Mesenchymal stem cell (in vitro differentiated cells and primary cell): Measurements from ENCODE around the gene NDUFB3. TPM values are rescaled to one million over a fixed set of nuclear protein-coding genes. Genes with fewer than 3 reads are reported as not detected.

Source experiments
- DNase-seq: peaks from one replicate; pipeline ENCODE4 v3.0.0-alpha.2; 2013
- H2AFZ ChIP-seq: one replicate; pipeline ENCODE4 v1.6.1; 2013; ENCODE audit warnings: low read depth, mild to moderate bottlenecking, control low read depth, inconsistent platforms, low read length, moderate library complexity
- H2AK5ac ChIP-seq: 2 replicates; pipeline ENCODE4 v1.6.1; 2013; ENCODE audit warnings: low read length, moderate library complexity, mild to moderate bottlenecking, inconsistent platforms; ENCODE audit not compliant: severe bottlenecking
- H2BK120ac ChIP-seq: one replicate; pipeline ENCODE4 v1.6.1; 2013; ENCODE audit warnings: low read depth, mild to moderate bottlenecking, inconsistent platforms, low read length, moderate library complexity
- H2BK12ac ChIP-seq, 2 experiments: one replicate each; pipeline ENCODE4 v1.6.1; 2013; ENCODE audit warnings: inconsistent platforms in 2 of 2, low read length in 2 of 2, mild to moderate bottlenecking in 2 of 2, moderate library complexity in 2 of 2, control low read depth in 1 of 2
- H2BK15ac ChIP-seq: one replicate; pipeline ENCODE4 v1.6.1; 2013; ENCODE audit warnings: mild to moderate bottlenecking, low read depth, inconsistent platforms; ENCODE audit not compliant: poor library complexity, severe bottlenecking
- H2BK5ac ChIP-seq: 2 replicates; pipeline ENCODE4 v1.6.1; 2013; ENCODE audit warnings: low read depth, mild to moderate bottlenecking, low read length, control low read depth, inconsistent platforms; ENCODE audit not compliant: poor library complexity, severe bottlenecking
- H3K14ac ChIP-seq, 2 experiments: one replicate each; pipeline ENCODE4 v1.6.1; 2013; ENCODE audit warnings: inconsistent platforms in 2 of 2, low read length in 2 of 2, control low read depth in 1 of 2, mild to moderate bottlenecking in 1 of 2, moderate library complexity in 1 of 2
- H3K18ac ChIP-seq, 2 experiments: one replicate each; pipeline ENCODE4 v1.6.1; 2013; ENCODE audit warnings: inconsistent platforms in 2 of 2, low read length in 2 of 2, control low read depth in 1 of 2, low read depth in 1 of 2, mild to moderate bottlenecking in 1 of 2
- H3K23ac ChIP-seq, 2 experiments: one replicate each; pipeline ENCODE4 v1.6.1; 2013; ENCODE audit warnings: inconsistent platforms in 2 of 2, low read length in 2 of 2, mild to moderate bottlenecking in 2 of 2, moderate library complexity in 2 of 2, control low read depth in 1 of 2
- H3K27ac ChIP-seq: 2 replicates; pipeline ENCODE4 v1.5.1; 2013; ENCODE audit warnings: mild to moderate bottlenecking, moderate library complexity, low read length, control low read depth, inconsistent platforms; ENCODE audit not compliant: poor library complexity, severe bottlenecking
- H3K27me3 ChIP-seq, 2 experiments: 2 replicates each; pipeline versions ENCODE4 v1.6.1 to v1.7.0; 2013; ENCODE audit warnings: low read length in 2 of 2, mild to moderate bottlenecking in 2 of 2, moderate library complexity in 2 of 2, control low read depth in 1 of 2, inconsistent platforms in 1 of 2; ENCODE audit not compliant: control insufficient read depth in 1 of 2, insufficient read depth in 1 of 2
- H3K36me3 ChIP-seq, 2 experiments: 2 replicates each; pipeline versions ENCODE4 v1.6.1 to v1.7.0; 2013; ENCODE audit warnings: low read length in 2 of 2, control low read depth in 1 of 2, inconsistent platforms in 1 of 2, low read depth in 1 of 2, mild to moderate bottlenecking in 1 of 2; ENCODE audit not compliant: insufficient read depth in 2 of 2, control insufficient read depth in 1 of 2
- H3K4ac ChIP-seq, 2 experiments: one replicate each; pipeline ENCODE4 v1.6.1; 2013; ENCODE audit warnings: inconsistent platforms in 2 of 2, low read length in 2 of 2, mild to moderate bottlenecking in 2 of 2, moderate library complexity in 2 of 2, control low read depth in 1 of 2, low read depth in 1 of 2
- H3K4me1 ChIP-seq: 2 replicates; pipeline ENCODE4 v1.6.1; 2013; ENCODE audit warnings: low read depth, low read length, control low read depth; ENCODE audit not compliant: control insufficient read depth, insufficient read depth
- H3K4me2 ChIP-seq: 2 replicates; pipeline ENCODE4 v1.6.1; 2013; ENCODE audit warnings: low read length, mild to moderate bottlenecking, inconsistent platforms; ENCODE audit not compliant: poor library complexity, severe bottlenecking
- H3K4me3 ChIP-seq, 2 experiments: 2 replicates each; pipeline versions ENCODE4 v1.5.1 to v1.7.0; 2013; ENCODE audit warnings: low read length in 2 of 2, mild to moderate bottlenecking in 2 of 2, control low read depth in 1 of 2, low read depth in 1 of 2; ENCODE audit not compliant: insufficient read depth in 1 of 2
- H3K79me1 ChIP-seq: replicated peaks from 2 replicates; pipeline ENCODE4 v1.6.1; 2013; ENCODE audit warnings: mild to moderate bottlenecking, control low read depth, low read length, inconsistent platforms; ENCODE audit not compliant: poor library complexity, severe bottlenecking
- H3K9ac ChIP-seq: 2 replicates; pipeline ENCODE4 v1.7.0; 2013; ENCODE audit warnings: mild to moderate bottlenecking, low read length, moderate library complexity
- H3K9me3 ChIP-seq: 2 replicates; pipeline ENCODE4 v1.7.0; 2013; ENCODE audit warnings: mild to moderate bottlenecking, low read length; ENCODE audit not compliant: control insufficient read depth
- H4K8ac ChIP-seq: one replicate; pipeline ENCODE4 v1.6.1; 2013; ENCODE audit warnings: inconsistent platforms, mild to moderate bottlenecking, low read length, moderate library complexity
- H4K91ac ChIP-seq: one replicate; pipeline ENCODE4 v1.6.1; 2013; ENCODE audit warnings: mild to moderate bottlenecking, low read length, inconsistent platforms
- WGBS: methylation state at CpG from one replicate; pipeline ENCODE4 v1.1.7; 2013; ENCODE audit warnings: mixed read lengths; 5-methylcytosine and 5-hydroxymethylcytosine counted together
- small RNA-seq: library from polyadenylated mRNA; stranded (forward); fragments of <200 nt; extraction: miRNeasy Mini kit (QIAGEN cat#:217004); gene quantifications from one replicate; pipeline ENCODE3, GENCODE V24; 2013; ENCODE audit warnings: low read depth

The NDUFB3 gene

DNA sequence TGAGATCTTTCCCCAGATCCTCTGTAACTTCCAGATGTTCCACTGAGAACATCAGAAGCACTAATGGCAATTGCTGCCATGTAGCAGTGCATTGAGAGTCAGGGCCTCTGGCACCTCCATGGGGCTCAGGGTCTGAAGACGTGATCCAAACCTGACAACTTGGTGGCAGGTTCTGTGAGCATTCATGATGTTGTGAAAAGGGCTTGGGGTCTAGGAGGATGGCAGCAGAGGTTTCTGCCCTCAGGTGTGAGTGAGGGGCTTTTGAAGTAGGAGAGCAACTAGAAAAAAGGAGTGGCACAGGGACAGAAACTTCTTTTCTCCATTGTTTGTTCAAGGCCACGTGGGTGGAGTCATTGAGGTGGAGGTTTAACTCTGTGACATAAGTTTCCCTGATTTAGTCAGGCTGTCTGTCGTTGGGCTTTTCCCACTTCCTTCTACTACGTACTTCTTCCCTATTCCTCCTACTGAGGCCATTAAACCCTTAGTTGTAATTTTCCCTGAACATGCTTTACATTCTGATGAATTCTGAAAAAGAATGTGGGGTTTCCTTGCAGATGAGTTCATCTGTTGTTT is 57.2 kb downstream of the NDUFB3 start:
- H3K27ac ChIP-seq, result peak overlapping the region; percentile 93
- H2BK15ac ChIP-seq, result no peak overlapping the region
- DNase-seq, result peak; percentile 91
- peak overlapping the region in 1 of 2 experiments; percentile 38 for H3K4me3 ChIP-seq
- 81% methylated on average over 1 of the region's 4 CpGs for WGBS
- H3K9ac ChIP-seq, result peak overlapping the region; percentile 80
- no peak overlapping the region for H2AFZ ChIP-seq
- no peaks in the 10 kb centered on the region for H3K9me3 ChIP-seq
- no peaks in the 10 kb centered on the region for H3K27me3 ChIP-seq
- peak overlapping the region in 1 of 2 experiments; percentile 98 for H2BK12ac ChIP-seq
- no peak overlapping the region for H3K23ac ChIP-seq
- no peak overlapping the region for H4K8ac ChIP-seq
- peaks cover 31% of the 10 kb centered on the region for H3K4me1 ChIP-seq
- H3K4ac ChIP-seq, result peak overlapping the region; percentile 16 to 85
- H3K14ac ChIP-seq, result peak overlapping the region in 1 of 2 experiments; percentile 64
- peak overlapping the region; percentile 72 for H2AK5ac ChIP-seq
- H4K91ac ChIP-seq, result peak overlapping the region; percentile 20
- H2BK5ac ChIP-seq, result peak overlapping the region; percentile 57
- peaks cover 5% of the 10 kb centered on the region for H3K79me1 ChIP-seq
- H3K18ac ChIP-seq, result peak overlapping the region; percentile 17 to 94
- peak overlapping the region; percentile 10 for H3K4me2 ChIP-seq
- peaks cover 4 to 9% of the 10 kb centered on the region in 2 experiments for H3K36me3 ChIP-seq
- H2BK120ac ChIP-seq, result no peak overlapping the region

DNA sequence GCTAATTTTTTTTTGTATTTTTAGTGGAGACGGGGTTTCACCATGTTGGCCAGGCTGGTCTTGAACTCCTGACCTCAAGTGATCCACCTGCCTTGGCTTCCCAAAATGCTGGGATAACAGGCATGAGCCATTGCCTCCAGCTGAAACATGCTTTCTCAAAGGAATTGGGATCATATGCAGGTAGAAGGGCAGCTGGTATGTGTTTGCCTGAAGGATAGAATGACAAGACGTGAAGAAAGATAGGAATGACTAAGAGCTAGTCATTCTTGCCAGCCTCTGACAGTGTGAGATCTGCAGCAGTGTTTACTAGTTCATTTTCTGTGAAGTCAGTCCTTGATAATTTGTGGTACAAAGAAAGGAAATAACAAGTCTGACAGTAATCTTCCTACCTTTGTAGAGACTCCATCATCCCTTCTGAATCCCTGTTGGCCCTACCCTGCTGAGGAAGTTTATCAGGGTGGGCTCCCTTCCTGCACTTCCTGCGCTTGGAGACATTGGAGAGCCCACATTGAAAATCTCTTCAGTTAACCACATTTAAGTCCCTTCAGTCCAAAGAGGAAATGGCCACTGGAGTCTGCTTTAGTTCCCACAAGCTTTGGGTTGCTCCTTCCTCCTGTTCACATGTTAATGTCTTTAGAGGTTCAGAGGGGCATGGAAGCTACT is 58.9 kb downstream of the NDUFB3 start:
- H3K23ac ChIP-seq, result no peak overlapping the region
- H3K4me1 ChIP-seq, result peaks cover 23% of the 10 kb centered on the region
- peak overlapping the region; percentile 45 for H4K8ac ChIP-seq
- H3K79me1 ChIP-seq, result peaks cover 5% of the 10 kb centered on the region
- H2BK120ac ChIP-seq, result no peak overlapping the region
- peak; percentile 92 for DNase-seq
- no peak overlapping the region for H4K91ac ChIP-seq
- no peak overlapping the region for H3K14ac ChIP-seq
- WGBS, result 29% methylated on average over 3 of the region's 3 CpGs
- H3K27ac ChIP-seq, result peak overlapping the region; percentile 64
- peak overlapping the region; percentile 1 for H3K4me2 ChIP-seq
- no peaks in the 10 kb centered on the region for H3K27me3 ChIP-seq
- H2AFZ ChIP-seq, result no peak overlapping the region
- peaks cover 8 to 15% of the 10 kb centered on the region in 2 experiments for H3K36me3 ChIP-seq
- H3K9ac ChIP-seq, result peak overlapping the region; percentile 56
- peak overlapping the region in 1 of 2 experiments; percentile 83 for H2BK12ac ChIP-seq
- no peak overlapping the region for H3K4ac ChIP-seq
- no peaks in the 10 kb centered on the region for H3K9me3 ChIP-seq
- peak overlapping the region; percentile 55 for H2AK5ac ChIP-seq
- H2BK15ac ChIP-seq, result no peak overlapping the region
- H3K4me3 ChIP-seq, result peak overlapping the region in 1 of 2 experiments; percentile 46
- no peak overlapping the region for H2BK5ac ChIP-seq
- H3K18ac ChIP-seq, result no peak overlapping the region

DNA sequence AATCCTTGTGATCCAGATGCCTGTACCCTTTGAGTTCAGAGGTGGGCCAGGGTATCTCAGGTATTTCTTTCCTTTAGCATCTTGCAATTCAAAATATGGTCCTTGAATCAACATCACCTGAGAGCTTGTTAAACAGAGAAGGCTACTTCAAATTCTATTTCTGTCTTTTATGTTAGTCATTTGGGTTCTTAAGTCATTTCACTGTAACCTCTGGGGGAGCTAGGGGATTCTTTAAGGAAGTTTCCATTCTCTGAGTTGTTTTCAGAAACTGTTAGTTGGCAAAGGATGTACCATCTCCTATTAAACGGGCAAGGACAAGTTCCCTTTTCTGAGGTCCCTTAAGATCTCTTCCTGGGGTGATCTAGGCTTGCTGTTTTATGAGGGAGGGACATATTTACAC is 60.7 kb downstream of the NDUFB3 start:
- Histone ChIP-seq H3K18ac (no peak overlapping the region), H3K23ac (no peak overlapping the region), H2BK15ac (no peak overlapping the region), H3K79me1 (peaks cover 13% of the 10 kb centered on the region), H3K4me3 (no peak overlapping the region), H3K27me3 (no peaks in the 10 kb centered on the region), H4K91ac (no peak overlapping the region), H2BK120ac (no peak overlapping the region), H2BK12ac (no peak overlapping the region), H3K4me1 (peaks cover 20% of the 10 kb centered on the region), H2AK5ac (peak overlapping the region; percentile 65), H3K36me3 (peaks cover 23 to 33% of the 10 kb centered on the region in 2 experiments), H3K9ac (no peak overlapping the region), H3K9me3 (no peaks in the 10 kb centered on the region), H2BK5ac (no peak overlapping the region), H3K4me2 (peak overlapping the region; percentile 38), H3K27ac (no peak overlapping the region), H3K4ac (no peak overlapping the region), H4K8ac (no peak overlapping the region), H2AFZ (no peak overlapping the region), H3K14ac (no peak overlapping the region)
- 98% methylated on average over 1 of the region's 1 CpG for WGBS
- no peak for DNase-seq

Small RNA genes within 50 kb of the gene (small RNA-seq; reads per million reads assigned to genes)
- gene RNU6-1206P, result not detected
